ENCODE data around the gene KRT75. TPM values are rescaled to one million over a fixed set of nuclear protein-coding genes. Genes with fewer than 3 reads are reported as not detected.

The KRT75 gene
- total RNA-seq, 1 donor from 2014 or later: not detected

- H3K4me3 Mint-ChIP-seq: no peak overlapping the region
- DNase-seq: no peak
- no peaks in the 10 kb centered on the region for H3K36me3 Mint-ChIP-seq (ENCODE audit: low read depth)
- no peaks in the 10 kb centered on the region for H3K9me3 Mint-ChIP-seq
- peaks cover 8% of the 10 kb centered on the region for H3K27me3 Mint-ChIP-seq
- no peaks in the 10 kb centered on the region for H3K4me1 Mint-ChIP-seq
- no peak overlapping the region for H3K27ac Mint-ChIP-seq
- intact Hi-C loops (cut with micrococcal nuclease): no loop called here
These were observed 2.0 kb upstream of the KRT75 start for GRCh38 chr12:52436000-52436827.

DNA sequence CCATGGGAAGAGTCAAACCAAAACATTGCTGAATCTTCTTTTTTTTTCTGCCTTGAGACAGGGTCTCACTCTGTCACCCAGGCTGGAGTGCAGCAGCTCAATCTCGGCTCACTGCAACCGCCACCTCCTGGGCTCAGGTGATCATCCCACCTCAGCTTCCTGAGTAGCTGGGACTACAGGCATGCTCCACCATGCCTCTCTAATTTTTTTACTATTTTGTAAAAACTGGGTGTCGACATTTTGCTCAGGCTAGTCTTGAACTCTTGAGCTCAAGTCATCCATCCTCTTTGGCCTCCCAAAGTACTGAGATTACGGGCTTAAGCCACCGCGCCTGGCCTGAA, 1.5 kb upstream of the KRT75 start:
- Mint-ChIP-seq H3K27ac (no peak overlapping the region), H3K4me1 (no peaks in the 10 kb centered on the region), H3K36me3 (ENCODE audit: low read depth) (no peaks in the 10 kb centered on the region), H3K9me3 (no peaks in the 10 kb centered on the region), H3K27me3 (peaks cover 7% of the 10 kb centered on the region), H3K4me3 (no peak overlapping the region)
- intact Hi-C loops (cut with micrococcal nuclease): no loop called here
- DNase-seq: no peak

GRCh38 chr12:52434760-52435530, 774 bp upstream of the KRT75 start:
- no peak for DNase-seq
- Mint-ChIP-seq H3K9me3 (no peaks in the 10 kb centered on the region), H3K27me3 (peaks cover 7% of the 10 kb centered on the region), H3K36me3 (ENCODE audit: low read depth) (no peaks in the 10 kb centered on the region), H3K4me1 (no peaks in the 10 kb centered on the region), H3K4me3 (no peak overlapping the region), H3K27ac (no peak overlapping the region)
- intact Hi-C loops (cut with micrococcal nuclease): no loop called here

- H3K36me3 Mint-ChIP-seq (ENCODE audit: low read depth): no peaks in the 10 kb centered on the region
- H3K9me3 Mint-ChIP-seq: no peaks in the 10 kb centered on the region
- no peak for DNase-seq
- no peak overlapping the region for H3K27ac Mint-ChIP-seq
- H3K4me1 Mint-ChIP-seq: no peaks in the 10 kb centered on the region
- H3K27me3 Mint-ChIP-seq: peaks cover 15% of the 10 kb centered on the region
- H3K4me3 Mint-ChIP-seq: no peak overlapping the region
- intact Hi-C loops (cut with micrococcal nuclease): no loop called here
These were observed 580 bp downstream of the KRT75 start for GRCh38 chr12:52433501-52434080.

DNA sequence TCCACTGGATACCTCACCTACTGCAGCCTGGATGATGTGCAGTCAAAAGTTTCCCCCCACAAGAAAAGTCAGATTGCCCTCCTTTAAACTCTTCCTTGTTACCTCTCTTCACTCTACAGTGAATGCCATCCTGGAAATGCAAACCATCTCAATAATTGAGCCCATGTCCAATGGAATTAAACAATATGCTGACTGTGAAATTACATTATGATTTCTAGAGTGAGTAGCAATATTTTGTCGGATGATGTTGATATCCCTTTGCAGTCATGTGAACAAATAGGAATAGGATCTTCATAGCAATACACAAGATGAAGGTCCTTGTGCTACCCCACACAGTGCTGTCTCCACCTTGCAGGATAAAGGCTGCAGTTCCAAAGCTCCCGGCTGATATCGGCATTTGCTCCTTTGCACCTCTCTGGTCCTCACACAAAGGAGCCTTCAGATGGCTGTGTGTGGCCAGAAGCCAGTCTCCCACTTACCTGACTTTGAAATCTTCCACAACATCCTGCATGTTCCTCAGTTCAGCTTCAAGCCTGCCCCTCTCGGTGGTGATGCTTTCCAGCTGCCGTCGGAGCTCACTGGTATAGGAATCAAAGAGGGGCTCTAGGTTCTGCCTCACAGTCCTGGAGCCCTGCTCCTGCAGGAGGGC, 1.5 kb downstream of the KRT75 start:
- no peak overlapping the region for H3K27ac Mint-ChIP-seq
- no peaks in the 10 kb centered on the region for H3K36me3 Mint-ChIP-seq (ENCODE audit: low read depth)
- no peak overlapping the region for H3K4me3 Mint-ChIP-seq
- peaks cover 16% of the 10 kb centered on the region for H3K27me3 Mint-ChIP-seq
- no peaks in the 10 kb centered on the region for H3K4me1 Mint-ChIP-seq
- DNase-seq: no peak
- intact Hi-C loops (cut with micrococcal nuclease): no loop called here
- H3K9me3 Mint-ChIP-seq: no peaks in the 10 kb centered on the region

DNA sequence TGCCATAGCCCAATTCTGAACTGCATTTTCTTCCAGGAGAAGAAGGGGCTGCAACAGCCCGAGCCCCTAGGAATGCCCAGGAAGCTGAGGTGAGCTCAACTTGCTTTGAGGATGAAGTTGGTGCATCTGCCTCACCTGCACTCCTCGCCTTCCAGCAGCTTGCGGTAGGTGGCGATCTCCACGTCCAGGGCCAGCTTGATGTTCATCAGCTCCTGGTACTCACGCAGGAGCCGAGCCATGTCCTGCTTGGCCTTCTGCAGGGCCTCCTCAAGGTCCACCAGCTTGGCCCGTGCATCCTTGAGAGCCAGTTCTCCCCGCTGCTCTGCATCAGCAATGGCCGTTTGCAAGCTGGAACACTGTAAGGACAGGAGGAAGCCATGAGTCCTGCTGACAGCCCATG, 6.0 kb downstream of the KRT75 start:
- Mint-ChIP-seq H3K4me1 (no peaks in the 10 kb centered on the region), H3K27ac (no peak overlapping the region), H3K9me3 (no peaks in the 10 kb centered on the region), H3K27me3 (peaks cover 15% of the 10 kb centered on the region), H3K4me3 (no peak overlapping the region), H3K36me3 (ENCODE audit: low read depth) (no peaks in the 10 kb centered on the region)
- DNase-seq: no peak
- intact Hi-C loops (cut with micrococcal nuclease): no loop called here

DNA sequence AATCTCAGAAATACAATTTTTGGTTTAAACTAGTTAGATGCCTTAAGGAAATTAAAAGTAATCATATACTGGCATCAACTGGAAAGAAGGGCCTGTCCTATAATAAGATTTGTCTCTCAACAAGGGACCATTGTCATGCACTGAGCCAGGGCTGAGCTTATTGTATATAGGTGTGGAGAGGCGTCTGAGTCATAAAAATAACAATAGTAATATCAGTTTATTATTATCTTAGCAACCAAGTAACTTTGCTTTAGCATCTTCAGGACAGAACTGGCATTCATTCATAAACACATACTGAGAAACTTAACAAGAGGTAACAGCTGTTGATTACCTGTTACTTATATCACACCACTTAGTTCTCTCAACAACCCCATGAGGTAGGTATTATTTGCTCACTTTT, 7.1 kb downstream of the KRT75 start:
- no peak overlapping the region for H3K27ac Mint-ChIP-seq
- no peak for DNase-seq
- peaks cover 12% of the 10 kb centered on the region for H3K27me3 Mint-ChIP-seq
- intact Hi-C loops (cut with micrococcal nuclease): no loop called here
- no peaks in the 10 kb centered on the region for H3K9me3 Mint-ChIP-seq
- no peaks in the 10 kb centered on the region for H3K36me3 Mint-ChIP-seq (ENCODE audit: low read depth)
- no peaks in the 10 kb centered on the region for H3K4me1 Mint-ChIP-seq
- no peak overlapping the region for H3K4me3 Mint-ChIP-seq

GRCh38 chr12:52426034-52426433, 8.1 kb downstream of the KRT75 start:
- no peak overlapping the region for H3K27ac Mint-ChIP-seq
- no peak for DNase-seq
- H3K9me3 Mint-ChIP-seq: no peaks in the 10 kb centered on the region
- H3K36me3 Mint-ChIP-seq (ENCODE audit: low read depth): no peaks in the 10 kb centered on the region
- intact Hi-C loops (cut with micrococcal nuclease): no loop called here
- H3K4me3 Mint-ChIP-seq: no peak overlapping the region
- H3K27me3 Mint-ChIP-seq: peaks cover 12% of the 10 kb centered on the region
- no peaks in the 10 kb centered on the region for H3K4me1 Mint-ChIP-seq

DNA sequence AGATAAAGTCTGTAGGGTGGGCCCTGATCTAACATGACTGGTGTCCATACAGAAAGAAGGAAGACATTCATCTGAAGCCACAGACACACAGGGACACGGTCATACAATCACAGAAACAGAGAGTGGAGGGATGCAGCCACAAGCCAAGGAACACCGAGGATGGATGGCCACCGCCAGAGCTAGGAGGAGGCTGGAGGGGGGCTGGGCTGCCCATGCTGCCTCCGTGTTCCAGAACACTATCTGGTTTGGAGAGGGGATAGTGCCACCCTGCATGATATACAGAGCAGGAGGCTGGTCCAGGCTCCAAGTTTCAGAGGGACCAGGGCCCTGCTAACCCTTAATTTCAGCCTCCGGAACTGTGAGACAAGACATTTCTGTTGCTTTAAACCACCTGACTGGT, 8.7 kb downstream of the KRT75 start:
- Mint-ChIP-seq H3K27ac (no peak overlapping the region), H3K36me3 (ENCODE audit: low read depth) (no peaks in the 10 kb centered on the region)

DNA sequence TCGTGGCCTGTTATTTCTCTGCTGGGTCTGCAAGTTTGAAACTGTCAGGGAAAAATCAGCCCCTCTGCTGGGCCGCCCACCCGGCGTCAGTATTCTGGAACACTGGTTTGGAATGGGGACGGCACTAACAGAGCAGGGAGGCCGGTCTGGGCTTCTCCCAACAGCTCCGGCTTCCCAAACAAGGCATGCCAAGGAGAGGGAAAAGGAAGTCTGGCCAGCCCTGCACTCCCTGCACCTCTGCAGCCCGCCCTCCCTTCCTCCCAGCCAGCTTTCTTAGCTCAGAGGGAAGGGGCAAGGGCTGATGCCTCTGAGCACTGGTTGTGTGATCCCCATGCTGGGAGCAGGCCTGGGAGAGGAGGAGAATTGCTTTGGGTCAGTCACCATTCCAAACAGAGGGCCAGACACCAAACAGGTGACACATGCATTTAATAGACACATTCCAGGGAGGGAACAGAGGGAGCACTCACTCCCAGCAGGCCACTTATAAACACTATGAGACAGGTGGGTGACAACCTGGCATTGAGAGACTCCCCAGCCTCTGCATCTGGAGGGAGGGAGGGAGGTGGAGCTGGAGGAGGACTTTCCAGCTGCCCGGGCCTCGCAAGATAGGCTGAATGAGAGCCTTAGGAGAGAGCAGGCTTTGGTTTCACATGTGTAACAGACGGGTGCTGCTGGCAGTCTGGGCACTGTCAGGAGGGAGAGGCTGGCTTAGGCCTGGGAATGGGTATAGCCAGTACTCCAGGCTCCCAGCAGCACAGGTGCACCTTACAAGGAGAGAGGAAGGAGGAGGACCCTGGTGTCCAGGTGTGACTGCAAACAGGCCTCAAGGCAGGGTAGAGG, 10.3 kb downstream of the KRT75 start:
- H3K27me3 Mint-ChIP-seq: peaks cover 7% of the 10 kb centered on the region
- H3K27ac Mint-ChIP-seq: no peak overlapping the region
- H3K4me3 Mint-ChIP-seq: no peak overlapping the region
- H3K4me1 Mint-ChIP-seq: no peaks in the 10 kb centered on the region
- intact Hi-C loops (cut with micrococcal nuclease): no loop called here
- DNase-seq: no peak
- no peaks in the 10 kb centered on the region for H3K9me3 Mint-ChIP-seq
- H3K36me3 Mint-ChIP-seq (ENCODE audit: low read depth): no peaks in the 10 kb centered on the region

More for the DNA sequence above, 8.7 kb downstream of the KRT75 start:
- no peak for DNase-seq
- no peak overlapping the region for H3K4me3 Mint-ChIP-seq
- H3K27me3 Mint-ChIP-seq: peaks cover 12% of the 10 kb centered on the region
- H3K9me3 Mint-ChIP-seq: no peaks in the 10 kb centered on the region
- H3K4me1 Mint-ChIP-seq: no peaks in the 10 kb centered on the region
- intact Hi-C loops (cut with micrococcal nuclease): no loop called here

GRCh38 chr12:52423035-52423434, 11.1 kb downstream of the KRT75 start:
- Mint-ChIP-seq H3K9me3 (no peaks in the 10 kb centered on the region), H3K27me3 (peaks cover 3% of the 10 kb centered on the region), H3K4me3 (no peak overlapping the region), H3K27ac (no peak overlapping the region), H3K4me1 (no peaks in the 10 kb centered on the region), H3K36me3 (ENCODE audit: low read depth) (no peaks in the 10 kb centered on the region)
- intact Hi-C loops (cut with micrococcal nuclease): no loop called here
- no peak for DNase-seq

GRCh38 chr12:52419656-52420055, 14.5 kb downstream of the KRT75 start:
- intact Hi-C loops (cut with micrococcal nuclease): no loop called here
- Mint-ChIP-seq H3K36me3 (ENCODE audit: low read depth) (no peaks in the 10 kb centered on the region), H3K9me3 (no peaks in the 10 kb centered on the region), H3K27ac (no peak overlapping the region), H3K4me1 (no peaks in the 10 kb centered on the region), H3K4me3 (no peak overlapping the region), H3K27me3 (no peaks in the 10 kb centered on the region)
- DNase-seq: no peak

- no peaks in the 10 kb centered on the region for H3K9me3 Mint-ChIP-seq
- H3K27ac Mint-ChIP-seq: no peak overlapping the region
- no peak overlapping the region for H3K4me3 Mint-ChIP-seq
- H3K4me1 Mint-ChIP-seq: no peaks in the 10 kb centered on the region
- intact Hi-C loops (cut with micrococcal nuclease): no loop called here
- H3K36me3 Mint-ChIP-seq (ENCODE audit: low read depth): no peaks in the 10 kb centered on the region
- DNase-seq: no peak
- no peaks in the 10 kb centered on the region for H3K27me3 Mint-ChIP-seq
These were observed 15.5 kb downstream of the KRT75 start for GRCh38 chr12:52418576-52419110.
